AG09309 (cell line): ENCODE results near the gene CUBN.
A peak's percentile ranks its signal among the peaks of the same experiment; 100 is the strongest.

Source experiments
- DNase-seq: peaks from one replicate; pipeline ENCODE4 v3.0.0-alpha.2; 2010; ENCODE audit warnings: low read depth
- H3K4me3 ChIP-seq: 2 replicates; pipeline ENCODE4 v1.5.1; 2011; ENCODE audit warnings: mild to moderate bottlenecking, low read depth, low read length, moderate library complexity; ENCODE audit not compliant: control insufficient read depth
- TF ChIP-seq, protein P1 (sequence below): IDR thresholded peaks from 2 replicates; pipeline ENCODE4 v1.5.1; 2011; ENCODE audit warnings: mild to moderate bottlenecking, low read depth, low read length, inconsistent platforms; ENCODE audit not compliant: insufficient read depth, control insufficient read depth; ENCODE audit errors: missing control alignments

The CUBN gene

DNA sequence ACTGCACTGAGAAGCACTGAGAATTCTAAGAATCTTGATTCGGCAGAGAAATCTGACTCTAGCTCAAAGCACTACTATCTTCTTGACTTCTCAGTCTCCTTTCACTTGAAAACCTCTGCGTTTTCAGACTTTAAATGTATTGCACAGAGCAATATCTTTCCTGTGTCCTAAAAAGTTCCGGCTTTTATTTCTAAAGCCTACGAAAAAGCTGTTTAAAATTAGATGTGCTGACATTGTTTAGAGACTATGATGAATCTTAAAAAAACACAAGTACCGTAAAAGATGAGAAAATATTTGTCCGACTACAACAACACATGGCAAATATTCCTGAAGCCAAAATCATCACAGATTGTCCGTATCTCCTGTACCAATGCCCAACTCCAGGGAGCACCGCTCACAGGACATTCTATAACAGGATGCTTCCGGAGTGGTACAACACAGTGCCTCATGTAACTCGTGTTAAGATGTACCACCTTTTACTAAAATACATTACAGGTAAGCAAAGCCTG lies 136.9 kb downstream of the CUBN start:
- no peak overlapping the region for H3K4me3 ChIP-seq
- peak; percentile 13 for DNase-seq
- TF ChIP-seq, protein P1, sequence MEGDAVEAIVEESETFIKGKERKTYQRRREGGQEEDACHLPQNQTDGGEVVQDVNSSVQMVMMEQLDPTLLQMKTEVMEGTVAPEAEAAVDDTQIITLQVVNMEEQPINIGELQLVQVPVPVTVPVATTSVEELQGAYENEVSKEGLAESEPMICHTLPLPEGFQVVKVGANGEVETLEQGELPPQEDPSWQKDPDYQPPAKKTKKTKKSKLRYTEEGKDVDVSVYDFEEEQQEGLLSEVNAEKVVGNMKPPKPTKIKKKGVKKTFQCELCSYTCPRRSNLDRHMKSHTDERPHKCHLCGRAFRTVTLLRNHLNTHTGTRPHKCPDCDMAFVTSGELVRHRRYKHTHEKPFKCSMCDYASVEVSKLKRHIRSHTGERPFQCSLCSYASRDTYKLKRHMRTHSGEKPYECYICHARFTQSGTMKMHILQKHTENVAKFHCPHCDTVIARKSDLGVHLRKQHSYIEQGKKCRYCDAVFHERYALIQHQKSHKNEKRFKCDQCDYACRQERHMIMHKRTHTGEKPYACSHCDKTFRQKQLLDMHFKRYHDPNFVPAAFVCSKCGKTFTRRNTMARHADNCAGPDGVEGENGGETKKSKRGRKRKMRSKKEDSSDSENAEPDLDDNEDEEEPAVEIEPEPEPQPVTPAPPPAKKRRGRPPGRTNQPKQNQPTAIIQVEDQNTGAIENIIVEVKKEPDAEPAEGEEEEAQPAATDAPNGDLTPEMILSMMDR, result no peak

DNA sequence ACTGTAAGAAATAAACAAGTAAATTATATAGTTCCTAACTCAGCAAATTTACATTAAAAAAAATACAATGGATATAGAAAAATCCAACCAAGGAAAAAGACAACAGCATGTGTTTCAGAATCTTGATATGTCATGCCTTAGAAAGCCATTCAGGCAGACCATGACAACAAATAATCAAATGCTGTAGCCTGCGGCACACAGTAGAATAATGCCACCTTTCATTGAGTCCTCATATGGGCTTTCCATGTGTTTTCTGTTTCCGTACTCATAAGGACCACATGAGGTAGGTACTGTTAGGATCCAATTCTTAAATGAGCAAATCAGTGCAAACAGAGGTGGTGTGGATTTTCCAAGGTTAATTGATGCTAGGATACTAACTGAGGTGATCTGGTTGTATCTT lies 138.6 kb downstream of the CUBN start:
- no peak for DNase-seq
- H3K4me3 ChIP-seq, result no peak overlapping the region
- TF ChIP-seq, protein P1, result no peak

DNA sequence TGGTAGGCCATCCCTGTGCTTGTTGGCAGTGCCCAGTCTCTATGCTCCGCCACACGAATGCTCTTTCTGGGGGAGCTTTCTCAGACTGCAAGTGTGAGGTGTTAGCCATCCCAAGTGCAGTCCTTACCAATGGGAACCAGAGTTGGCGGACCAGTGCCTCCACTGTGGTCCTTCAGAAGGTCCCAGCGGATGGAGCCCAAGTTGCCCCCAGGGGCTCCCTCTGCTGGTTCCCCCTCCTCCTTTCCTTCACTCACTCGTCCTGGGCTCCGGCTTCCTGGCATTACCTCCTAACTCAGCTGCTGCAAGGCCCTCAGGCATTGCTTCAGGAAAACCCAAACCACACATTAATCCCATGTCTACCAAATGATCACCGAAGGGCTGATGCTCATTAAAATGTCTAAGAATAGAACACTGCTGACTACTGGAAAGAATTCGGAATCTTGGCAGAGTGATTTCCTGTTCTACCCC lies 139.8 kb downstream of the CUBN start:
- no peak for DNase-seq
- H3K4me3 ChIP-seq, result no peak overlapping the region
- TF ChIP-seq, protein P1, result peak; percentile 38

DNA sequence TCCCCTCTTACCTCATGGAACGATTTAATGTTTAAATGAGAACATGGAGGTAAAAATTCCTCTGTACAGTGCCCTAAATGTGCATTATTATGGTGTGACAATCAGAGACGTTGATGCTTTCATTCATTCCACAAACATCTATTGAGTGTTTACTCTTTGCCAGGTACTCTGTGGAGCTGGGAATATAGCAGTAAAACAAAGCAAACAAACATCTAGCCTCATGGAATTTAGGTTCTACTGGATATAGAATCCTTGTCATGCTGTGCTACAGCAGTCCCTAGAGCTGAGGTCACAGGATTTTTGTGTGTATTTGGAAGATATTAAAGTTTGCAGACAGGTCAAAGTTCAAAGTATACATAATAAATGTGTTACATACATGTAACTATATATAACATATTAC lies 140.7 kb downstream of the CUBN start:
- H3K4me3 ChIP-seq, result no peak overlapping the region
- DNase-seq, result no peak
- TF ChIP-seq, protein P1, result no peak

DNA sequence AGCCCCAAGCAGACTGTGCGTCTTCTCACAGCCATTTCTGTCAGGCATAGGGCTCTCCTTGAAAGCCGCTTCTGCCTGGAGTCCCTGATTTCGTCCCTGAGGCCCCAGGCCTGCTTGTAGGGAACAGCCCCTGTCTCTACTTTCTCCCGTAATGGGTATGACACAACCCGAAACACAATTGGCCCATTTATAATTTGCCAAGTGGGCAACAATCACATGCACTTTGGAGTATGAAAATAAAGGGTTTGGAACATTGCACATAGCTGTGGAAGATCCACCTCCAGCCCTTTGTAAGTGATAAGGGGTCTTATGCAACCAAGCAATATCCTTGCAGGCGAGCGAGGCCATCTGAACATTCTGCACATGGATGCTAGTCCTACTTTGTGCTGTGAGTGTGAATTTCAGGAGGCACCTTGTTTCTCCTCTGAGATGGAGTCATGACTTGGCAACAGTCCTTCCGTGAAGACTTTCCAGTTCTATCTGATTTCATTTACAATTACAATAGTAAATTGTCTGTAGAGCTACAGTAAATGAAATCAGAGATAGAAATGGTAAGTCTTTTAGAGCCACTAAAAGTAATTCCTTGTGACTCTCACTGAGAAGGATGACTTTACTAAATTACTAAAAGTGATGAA lies 141.5 kb downstream of the CUBN start:
- no peak for DNase-seq
- no peak overlapping the region for H3K4me3 ChIP-seq
- TF ChIP-seq, protein P1, result no peak

DNA sequence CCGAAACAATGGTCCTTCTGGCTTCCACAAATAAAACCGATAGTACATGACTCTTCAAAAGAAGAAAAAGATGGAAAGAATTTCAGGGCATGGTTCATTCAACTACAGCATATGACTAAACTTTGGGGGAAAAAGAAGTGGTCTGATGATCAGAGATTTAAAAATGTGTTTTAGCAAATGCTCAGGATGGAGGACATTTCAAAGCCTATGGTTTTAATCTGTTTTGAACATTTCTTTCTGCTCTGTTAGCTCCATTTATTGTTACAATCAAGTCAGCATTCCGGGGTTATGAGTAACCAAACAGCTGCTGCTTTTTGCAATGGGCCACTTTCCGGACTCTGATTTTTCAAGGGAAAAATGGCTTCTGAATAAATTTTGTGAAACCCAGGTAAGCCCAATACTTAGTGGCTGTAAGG lies 142.4 kb downstream of the CUBN start:
- H3K4me3 ChIP-seq, result no peak overlapping the region
- TF ChIP-seq, protein P1, result no peak
- DNase-seq, result no peak
